Stomach (tissue), 9 donors: ENCODE results near the gene DSE. TPM values are rescaled to one million over a fixed set of nuclear protein-coding genes. Genes with fewer than 3 reads are reported as not detected.
A peak's percentile ranks its signal among the peaks of the same experiment; 100 is the strongest.

Experiments used
- DNase-seq, 2 donors: peaks; one replicate each; pipeline versions ENCODE4 v3.0.0 to v3.0.0-alpha.2; 2013 to 2019
- H3K27ac ChIP-seq, 5 donors: fragments of 200-600 bp in 4 of 5; sonication (generic) in 4 of 5; one replicate each; pipeline ENCODE4 v1.5.1; 2013 to 2019; ENCODE audit warnings: mild to moderate bottlenecking in 1 of 5, moderate library complexity in 1 of 5
- H3K27me3 ChIP-seq, 3 donors: fragments of 200-600 bp; sonication (generic); one replicate each; pipeline ENCODE4 v1.5.1; 2017 to 2019; ENCODE audit warnings: mixed run types in 1 of 3
- H3K36me3 ChIP-seq, 4 donors: fragments of 200-600 bp; sonication (generic); 1 replicate in 3 of 4; 2 replicates in 1 of 4; pipeline ENCODE4 v1.5.1; 2016 to 2019
- H3K4me1 ChIP-seq, 4 donors: fragments of 200-600 bp; sonication (generic); one replicate each; pipeline ENCODE4 v1.5.1; 2016 to 2019
- H3K4me3 ChIP-seq, 4 donors: fragments of 200-600 bp; sonication (generic) in 3 of 4; one replicate each; pipeline ENCODE4 v1.5.1; 2016 to 2019; ENCODE audit warnings: mild to moderate bottlenecking in 1 of 4
- H3K9me3 ChIP-seq, 4 donors: fragments of 200-600 bp; sonication (generic); one replicate each; pipeline ENCODE4 v1.5.1; 2016 to 2019
- EP300 ChIP-seq: sonication (generic); formaldehyde crosslinking; IDR thresholded peaks from one replicate; pipeline ENCODE4 v1.6.1; 2017; ENCODE audit warnings: antibody characterized with exemption
- POLR2A ChIP-seq, 4 donors: fragments of 450-650 bp; IDR thresholded peaks; one replicate each; pipeline ENCODE4 v1.6.1; 2016; ENCODE audit warnings: antibody characterized with exemption in 4 of 4, control low read depth in 2 of 4, mild to moderate bottlenecking in 1 of 4, moderate library complexity in 1 of 4
- POLR2AphosphoS5 ChIP-seq, 3 donors: sonication (generic); formaldehyde crosslinking; IDR thresholded peaks; one replicate each; pipeline ENCODE4 v1.6.1; 2016; ENCODE audit warnings: antibody characterized with exemption in 3 of 3
- WGBS, 5 donors: extraction: QIAGEN DNeasy Blood & Tissue Kit in 3 of 5; methylation state at CpG; one replicate each; pipeline versions ENCODE4 v1.1.5 to v1.1.7; 2013 to 2018; 5-methylcytosine and 5-hydroxymethylcytosine counted together
- intact Hi-C: fragments of 100-400 bp; cut with DNase I; formaldehyde crosslinking; loops from one replicate; pipeline ENCODE4 v1.15.1; 2023; ENCODE audit warnings: low total_unique reads
- polyA plus RNA-seq, 3 donors: library from polyadenylated mRNA; stranded (reverse); fragments of 200-250 nt; gene quantifications; one replicate each; pipeline ENCODE4 v1.2.3, GENCODE V29; 2013
- total RNA-seq, 5 donors: library from RNA; depleted of rRNA; stranded (reverse); fragments of >200 nt; gene quantifications; one replicate each; pipeline versions ENCODE4 v1.1.0 to v1.2.3, GENCODE V29; 2014 to 2016
- TF ChIP-seq, protein P1 (sequence below), 7 experiments: fragments of 450-650 bp in 4 of 7; fragments of 200-600 bp in 3 of 7; sonication (generic) in 3 of 7; IDR thresholded peaks; one replicate each; pipeline ENCODE4 v1.5.1; 2016 to 2019; ENCODE audit warnings: antibody characterized with exemption in 7 of 7, control low read depth in 2 of 7, mild to moderate bottlenecking in 1 of 7
- donor health status: healthy with polysubstance abuse.
- donor health status: Bipolar disorder and iron deficiency.
- donor health status: healthy.

The DSE gene
- total and polyA plus RNA-seq, 8 donors: 3.8 to 39.8 (median 12.5) TPM

DNA sequence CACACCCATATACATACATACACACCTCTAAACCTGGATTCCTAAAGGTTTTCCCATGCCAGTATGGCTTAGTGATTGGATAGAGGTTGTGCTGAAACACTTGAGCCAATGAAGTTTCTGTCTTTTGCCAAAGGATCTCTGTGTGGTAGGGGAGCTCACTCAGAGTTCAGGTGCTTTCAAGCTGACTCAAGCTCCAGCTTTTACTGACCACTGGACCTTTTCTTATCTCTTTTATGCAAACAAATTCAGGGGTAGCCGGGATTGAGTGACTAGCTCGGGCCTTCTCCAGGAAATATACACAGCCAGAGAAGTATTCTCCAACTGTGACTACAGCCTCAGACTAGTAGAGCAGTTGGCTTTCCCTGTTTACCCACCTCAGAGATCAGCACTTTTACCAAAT, 21.5 kb upstream of the DSE start:
- 17 to 54% (median 20%) methylated on average over 2 of the region's 2 CpGs for WGBS, 5 donors
- H3K27me3 ChIP-seq: no peaks in the 10 kb centered on the region
- H3K36me3 ChIP-seq: no peaks in the 10 kb centered on the region
- H3K27ac ChIP-seq: no peak overlapping the region
- intact Hi-C loops: no loop called here
- H3K9me3 ChIP-seq: no peaks in the 10 kb centered on the region
- TF ChIP-seq, protein P1, sequence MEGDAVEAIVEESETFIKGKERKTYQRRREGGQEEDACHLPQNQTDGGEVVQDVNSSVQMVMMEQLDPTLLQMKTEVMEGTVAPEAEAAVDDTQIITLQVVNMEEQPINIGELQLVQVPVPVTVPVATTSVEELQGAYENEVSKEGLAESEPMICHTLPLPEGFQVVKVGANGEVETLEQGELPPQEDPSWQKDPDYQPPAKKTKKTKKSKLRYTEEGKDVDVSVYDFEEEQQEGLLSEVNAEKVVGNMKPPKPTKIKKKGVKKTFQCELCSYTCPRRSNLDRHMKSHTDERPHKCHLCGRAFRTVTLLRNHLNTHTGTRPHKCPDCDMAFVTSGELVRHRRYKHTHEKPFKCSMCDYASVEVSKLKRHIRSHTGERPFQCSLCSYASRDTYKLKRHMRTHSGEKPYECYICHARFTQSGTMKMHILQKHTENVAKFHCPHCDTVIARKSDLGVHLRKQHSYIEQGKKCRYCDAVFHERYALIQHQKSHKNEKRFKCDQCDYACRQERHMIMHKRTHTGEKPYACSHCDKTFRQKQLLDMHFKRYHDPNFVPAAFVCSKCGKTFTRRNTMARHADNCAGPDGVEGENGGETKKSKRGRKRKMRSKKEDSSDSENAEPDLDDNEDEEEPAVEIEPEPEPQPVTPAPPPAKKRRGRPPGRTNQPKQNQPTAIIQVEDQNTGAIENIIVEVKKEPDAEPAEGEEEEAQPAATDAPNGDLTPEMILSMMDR (IDR thresholded peaks at IDR 0.05): no peak
- TF ChIP-seq POLR2AphosphoS5 (IDR thresholded peaks at IDR 0.05) (no peak), POLR2A (IDR thresholded peaks at IDR 0.05) (no peak), EP300 (no peak)
- H3K4me3 ChIP-seq: no peak overlapping the region
- DNase-seq: no peak
- peaks cover 0 to 5% (median 0%) of the 10 kb centered on the region in 4 donors for H3K4me1 ChIP-seq

DNA sequence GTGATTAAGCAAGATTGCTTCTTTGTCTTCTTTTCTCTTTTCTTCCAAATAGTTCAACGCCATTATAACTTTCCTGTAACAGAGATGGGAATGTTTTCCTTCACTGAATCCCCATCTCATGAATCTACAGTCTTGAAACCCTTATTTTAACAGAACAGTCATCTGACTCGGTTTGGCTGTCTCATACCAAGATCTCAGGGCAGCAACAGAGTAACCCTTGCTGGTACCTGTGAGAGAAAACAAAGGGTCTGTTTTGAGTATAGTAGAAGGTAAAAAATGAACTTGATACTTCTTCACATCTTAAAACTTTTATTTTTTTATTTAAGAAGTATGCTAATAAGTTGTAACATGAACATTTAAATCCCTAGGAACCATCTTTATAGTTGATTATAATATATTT, 19.6 kb upstream of the DSE start:
- Histone ChIP-seq H3K4me3 (no peak overlapping the region), H3K36me3 (no peaks in the 10 kb centered on the region), H3K27me3 (no peaks in the 10 kb centered on the region), H3K4me1 (peaks cover 0 to 5% (median 0%) of the 10 kb centered on the region in 4 donors), H3K27ac (no peak overlapping the region), H3K9me3 (no peaks in the 10 kb centered on the region)
- no peak for DNase-seq
- no peak for TF ChIP-seq EP300
- TF ChIP-seq POLR2AphosphoS5 (IDR thresholded peaks at IDR 0.05): no peak
- TF ChIP-seq, protein P1 (IDR thresholded peaks at IDR 0.05): no peak
- no peak for TF ChIP-seq POLR2A (IDR thresholded peaks at IDR 0.05)
- intact Hi-C loops: no loop called here
- 64 to 72% (median 71%) methylated on average over 2 of the region's 2 CpGs for WGBS, 5 donors

DNA sequence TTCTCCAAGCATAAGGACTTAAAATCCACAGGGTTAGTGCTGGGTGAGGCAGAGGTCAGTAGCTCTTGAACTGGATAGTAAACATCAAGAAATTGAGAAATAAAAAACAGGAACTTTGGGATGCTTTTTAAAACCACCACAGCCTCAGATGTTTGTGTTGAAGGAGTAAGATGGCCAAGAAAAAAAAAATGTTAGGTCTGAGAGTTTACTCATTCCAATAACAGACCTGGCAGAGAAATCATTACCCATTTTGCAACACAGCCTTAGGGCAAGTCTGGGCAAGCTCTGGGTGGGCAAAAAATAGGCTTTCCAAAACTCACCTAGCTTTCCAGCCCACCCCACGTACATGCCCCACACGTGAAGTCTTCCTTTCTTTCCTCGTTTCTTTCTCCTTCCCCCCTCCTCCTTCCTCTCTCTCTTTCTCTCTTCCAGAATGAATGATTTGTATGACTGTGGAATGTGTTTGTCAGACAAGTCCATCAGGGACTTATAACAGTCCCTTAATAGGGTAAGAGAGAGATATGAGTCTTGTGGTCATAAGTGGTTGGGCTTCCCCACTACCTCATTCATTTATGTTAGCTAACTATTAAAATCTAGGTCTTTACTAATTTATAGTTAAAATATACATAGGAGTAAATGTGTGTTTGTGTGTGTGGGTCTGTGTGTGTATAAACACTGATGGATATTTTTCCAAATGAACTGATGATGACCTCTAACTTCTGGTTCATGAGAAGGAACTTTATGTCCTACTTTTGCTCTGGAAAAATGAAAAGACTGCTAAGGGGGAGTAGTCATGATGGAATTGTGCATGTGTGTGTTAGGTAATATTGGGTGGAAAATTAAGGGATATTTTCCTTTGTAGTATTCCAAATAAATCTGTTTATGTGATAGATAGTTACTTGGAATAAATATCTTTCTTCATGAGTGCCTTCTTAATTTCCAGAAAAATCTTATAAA, 18.0 kb upstream of the DSE start:
- H3K4me3 ChIP-seq: no peak overlapping the region
- H3K9me3 ChIP-seq: no peaks in the 10 kb centered on the region
- no peaks in the 10 kb centered on the region for H3K36me3 ChIP-seq
- H3K27ac ChIP-seq: peak overlapping the region in 4 of 5 donors; percentile 7 to 60 (median 28)
- intact Hi-C loops: no loop called here
- WGBS, 5 donors: 54 to 82% (median 62%) methylated on average over 3 of the region's 3 CpGs
- TF ChIP-seq, protein P1 (IDR thresholded peaks at IDR 0.05): no peak
- TF ChIP-seq POLR2AphosphoS5 (IDR thresholded peaks at IDR 0.05): peak in 1 of 3 donors; percentile 13
- peaks cover 0 to 5% (median 0%) of the 10 kb centered on the region in 4 donors for H3K4me1 ChIP-seq
- no peak for DNase-seq
- no peaks in the 10 kb centered on the region for H3K27me3 ChIP-seq

GRCh38 chr6:116354236-116354635, 16.5 kb upstream of the DSE start:
- intact Hi-C loops: no loop called here
- Histone ChIP-seq H3K27ac (no peak overlapping the region), H3K36me3 (no peaks in the 10 kb centered on the region), H3K4me3 (no peak overlapping the region), H3K27me3 (no peaks in the 10 kb centered on the region), H3K9me3 (no peaks in the 10 kb centered on the region), H3K4me1 (peaks cover 0 to 5% (median 0%) of the 10 kb centered on the region in 4 donors)
- 62 to 74% (median 71%) methylated on average over 1 of the region's 1 CpG for WGBS, 5 donors
- no peak for DNase-seq
- TF ChIP-seq EP300 (no peak), POLR2A (IDR thresholded peaks at IDR 0.05) (no peak), POLR2AphosphoS5 (IDR thresholded peaks at IDR 0.05) (no peak)
- TF ChIP-seq, protein P1 (IDR thresholded peaks at IDR 0.05): no peak
